NCI-H510A treated with DMSO at 0.1 percent for 48 hours (cell line): ENCODE data around the gene CDKN1C.

Source experiments
- DNase-seq: peaks from one replicate; lab custom pipeline; 2025; lab: John Stamatoyannopoulos, UW

CDKN1C gene

DNA sequence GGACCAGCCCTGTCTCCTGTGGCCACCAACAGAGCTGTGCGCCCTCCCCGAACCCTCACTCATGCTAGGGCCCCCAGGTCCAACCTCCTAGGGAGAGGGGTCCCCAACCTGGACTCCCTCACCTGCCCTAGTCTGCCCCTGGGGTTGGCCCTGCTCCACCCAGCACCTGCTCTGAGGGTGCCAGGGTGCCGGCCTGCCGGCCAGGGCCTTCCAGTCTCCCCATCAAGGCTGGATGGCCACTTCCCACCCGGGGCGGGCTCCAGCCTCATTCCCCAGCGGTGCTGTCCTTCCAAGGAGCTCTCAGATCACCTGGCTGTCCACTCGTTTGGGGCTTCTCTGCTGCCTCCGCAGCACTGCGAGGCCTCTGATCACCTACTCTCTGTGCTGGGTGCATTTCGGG, 39.1 kb downstream of the CDKN1C start:
- no peak for DNase-seq

DNA sequence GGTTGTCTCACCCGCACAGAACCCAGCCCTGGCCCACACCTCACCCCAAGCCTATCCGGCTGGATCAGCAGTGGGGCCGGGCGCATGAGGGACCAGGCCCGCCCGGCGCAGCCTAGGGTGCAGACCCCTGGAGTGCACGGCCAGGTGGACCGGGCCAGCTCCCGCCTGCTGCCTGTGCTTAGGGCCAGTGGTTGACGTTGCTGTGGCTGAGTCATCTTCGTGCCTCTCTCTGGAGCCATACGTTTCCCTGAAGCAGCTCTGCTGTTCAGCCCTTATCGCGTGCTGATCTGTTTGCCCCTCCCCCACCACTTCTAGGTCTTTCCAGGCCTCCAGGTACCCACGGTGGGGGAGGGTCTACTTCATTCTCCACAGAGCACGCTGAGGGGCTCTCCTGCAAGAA, 39.5 kb downstream of the CDKN1C start:
- DNase-seq = no peak

DNA sequence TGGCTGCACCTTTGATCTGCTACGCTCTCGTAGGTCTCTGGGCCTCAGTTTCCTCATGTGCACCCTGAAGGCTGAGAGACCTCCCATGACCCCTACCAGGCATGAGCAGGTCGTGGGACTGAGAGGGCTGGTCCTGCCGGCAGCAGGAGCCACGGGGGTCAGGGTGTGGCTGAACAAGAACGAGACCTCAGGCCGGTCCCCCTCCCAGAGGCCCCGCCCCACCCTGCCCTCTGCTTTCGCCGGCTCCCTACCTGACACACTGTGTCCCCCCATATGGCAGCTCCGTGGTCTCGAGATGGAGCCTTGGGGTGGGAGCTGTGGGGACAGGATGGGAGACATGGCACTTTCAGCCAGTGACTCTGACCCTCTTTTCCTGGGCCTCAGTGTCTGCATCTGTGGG, 40.6 kb downstream of the CDKN1C start:
- DNase-seq = no peak

DNA sequence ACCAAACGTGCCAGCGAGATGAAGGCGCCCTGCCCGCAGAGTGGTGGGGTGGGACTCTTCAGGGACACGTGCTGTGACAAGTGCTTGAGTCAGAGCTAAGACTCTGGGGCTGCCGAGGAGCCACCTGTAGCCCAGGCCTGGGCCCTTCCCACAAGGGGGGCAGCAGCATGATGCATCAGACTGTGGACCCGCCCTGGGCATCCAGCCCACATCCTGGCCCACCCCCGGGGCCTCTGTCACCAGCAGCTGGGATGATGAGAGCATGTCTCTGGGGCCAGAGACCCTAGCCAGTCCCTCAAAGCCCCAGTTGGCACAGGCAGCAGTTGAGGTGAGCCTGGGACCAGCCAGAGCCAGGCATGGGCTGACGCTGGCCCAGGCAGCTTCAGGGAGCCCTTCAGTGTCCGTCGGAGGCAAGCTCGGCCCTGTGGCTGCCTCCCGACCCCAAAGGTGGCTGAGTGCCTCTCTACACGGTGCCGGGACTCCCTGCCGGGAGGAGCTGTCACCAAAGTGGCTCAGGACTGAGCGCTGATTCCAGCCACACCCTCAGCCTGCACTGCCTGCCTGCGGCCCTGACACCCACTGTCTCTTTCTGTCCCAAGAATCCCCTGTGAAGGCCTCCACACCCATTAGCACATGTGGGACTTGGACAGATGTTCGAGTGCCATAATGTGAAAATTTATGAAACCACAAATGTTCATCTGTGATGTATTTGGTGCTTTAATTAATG, 41.3 kb downstream of the CDKN1C start:
- DNase-seq = no peak

DNA sequence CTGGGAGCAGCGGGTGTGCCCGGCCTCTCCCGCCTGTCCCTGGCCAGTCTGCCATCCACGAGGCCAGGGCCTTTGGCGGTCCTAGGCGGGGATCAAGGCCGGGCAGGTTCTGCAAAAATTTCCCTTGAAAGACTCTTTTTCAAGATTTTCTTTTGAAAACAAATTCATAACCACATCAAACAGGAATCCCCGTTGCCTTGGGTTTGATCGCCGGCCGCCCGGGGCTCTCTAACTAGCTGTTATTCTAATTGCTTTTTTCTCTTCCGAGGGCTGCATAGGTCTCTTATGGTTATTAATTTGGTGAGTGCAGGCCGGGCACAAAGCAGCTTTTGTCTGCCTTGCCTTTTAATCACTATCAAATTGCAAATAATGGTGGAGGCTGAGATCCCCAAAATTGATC, 42.0 kb downstream of the CDKN1C start:
- DNase-seq = no peak

DNA sequence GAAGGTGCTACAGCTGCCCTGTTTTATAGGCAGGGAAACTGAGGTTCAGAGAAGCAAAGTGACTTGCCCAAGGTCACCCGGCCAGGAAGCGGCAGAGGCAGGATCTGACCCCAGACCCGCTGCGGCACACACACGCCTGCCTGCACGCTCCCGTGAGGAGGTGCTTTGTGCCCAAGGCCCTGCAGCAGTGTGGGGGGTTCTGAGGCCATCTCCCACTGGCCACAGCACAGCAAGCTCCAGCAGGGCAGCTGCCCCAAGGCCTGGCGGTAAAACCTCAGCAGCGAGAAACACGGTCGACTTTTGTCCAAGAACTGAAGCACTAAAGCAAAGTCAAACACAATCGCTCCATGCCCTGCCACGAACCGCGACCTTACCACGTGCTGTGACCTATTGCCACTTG, 42.7 kb downstream of the CDKN1C start:
- DNase-seq = no peak

DNA sequence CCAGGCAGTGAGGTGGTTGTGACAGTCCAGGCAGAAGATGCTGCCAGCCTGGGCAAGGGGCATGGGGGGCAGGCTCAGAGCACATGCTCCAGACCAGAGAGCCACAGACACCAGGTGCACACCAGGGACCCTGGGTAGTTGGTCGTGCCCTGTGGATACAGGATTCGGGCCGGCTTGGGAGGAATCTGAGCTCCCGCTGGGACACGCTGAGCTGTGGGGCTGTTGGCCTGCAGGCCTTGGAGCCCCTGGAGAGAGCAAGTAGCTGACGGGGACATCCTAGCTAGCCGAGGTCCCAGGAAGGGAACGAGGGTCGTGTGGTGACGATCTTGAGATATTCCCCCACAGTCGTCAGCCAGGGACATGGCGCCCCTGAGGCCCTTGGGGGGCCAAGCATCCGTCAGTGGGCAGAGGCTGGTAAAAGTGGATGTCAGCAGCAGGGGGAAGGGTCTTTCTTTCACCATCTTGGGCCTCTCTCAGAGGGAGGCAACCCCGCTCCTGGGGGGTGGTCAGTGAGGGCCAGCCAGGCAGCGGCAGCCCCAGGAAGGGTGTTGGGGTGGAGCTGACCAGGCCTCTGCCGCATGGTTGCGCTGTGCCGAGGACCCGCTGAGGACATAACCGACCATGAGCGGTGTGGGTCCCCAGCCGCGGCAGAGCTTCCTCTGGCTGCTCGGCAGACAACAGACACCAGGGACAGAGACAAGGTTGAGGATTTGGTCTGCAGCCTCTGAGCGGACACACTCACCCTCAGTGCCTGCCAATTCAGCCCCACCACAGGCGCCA, 44.0 kb downstream of the CDKN1C start:
- DNase-seq = no peak

DNA sequence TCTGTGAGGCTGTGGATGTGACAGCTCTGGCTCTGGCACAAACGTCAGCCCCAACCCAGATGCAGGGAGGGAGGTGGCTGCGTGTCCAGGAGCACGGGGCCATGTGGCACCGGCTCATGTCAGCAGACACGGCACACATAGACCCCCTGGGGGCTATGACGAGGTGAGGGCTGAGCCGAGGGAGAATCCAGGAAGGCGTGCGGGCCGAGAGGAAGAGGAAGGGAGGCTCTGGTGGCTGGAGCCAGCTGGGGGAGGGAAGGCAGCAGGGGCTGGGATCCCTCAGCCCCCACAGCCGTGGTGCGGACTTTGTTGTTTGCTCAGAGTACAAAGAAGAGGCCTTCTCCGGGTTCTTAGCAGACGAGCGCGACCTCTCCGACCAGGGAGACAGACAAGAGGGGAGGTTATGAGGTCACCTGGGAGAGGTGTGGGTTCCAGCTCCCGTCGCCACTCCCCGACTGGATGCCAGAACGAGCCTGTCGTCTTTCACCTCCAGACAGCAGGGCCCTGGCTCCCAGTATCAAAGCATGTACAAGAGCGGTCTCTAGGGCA, 46.1 kb downstream of the CDKN1C start:
- DNase-seq = no peak

DNA sequence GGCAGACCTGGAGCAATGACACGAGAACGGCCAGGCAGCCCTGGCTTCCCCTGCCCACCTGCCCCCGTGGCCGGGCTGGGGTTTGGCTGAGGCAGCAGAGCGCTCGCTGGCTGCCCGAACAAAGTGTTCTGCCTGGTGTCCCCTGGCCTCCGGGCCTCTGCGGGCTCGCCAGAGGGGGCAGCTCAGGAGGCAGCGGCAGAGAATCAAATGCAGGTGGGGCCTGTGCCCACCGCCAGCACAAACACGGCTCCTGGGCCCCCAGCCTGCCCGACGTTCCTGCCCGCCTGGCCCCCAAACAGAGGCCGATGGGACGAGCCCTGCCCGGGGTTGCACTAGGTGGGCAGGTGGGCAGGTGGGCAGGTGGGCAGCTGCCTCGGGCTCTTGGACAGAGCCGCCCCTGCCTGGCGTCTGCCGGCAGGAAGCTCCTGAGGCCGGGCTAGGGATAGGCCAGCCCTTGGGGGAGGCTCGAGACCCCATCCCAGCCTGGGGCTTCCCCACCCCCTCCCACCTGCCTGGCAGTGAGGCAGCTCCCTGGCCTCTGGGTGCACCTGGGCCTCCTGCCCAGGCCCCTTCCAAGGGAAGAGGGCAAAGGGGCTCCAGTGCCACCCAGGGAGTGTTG, 46.8 kb downstream of the CDKN1C start:
- DNase-seq = no peak

DNA sequence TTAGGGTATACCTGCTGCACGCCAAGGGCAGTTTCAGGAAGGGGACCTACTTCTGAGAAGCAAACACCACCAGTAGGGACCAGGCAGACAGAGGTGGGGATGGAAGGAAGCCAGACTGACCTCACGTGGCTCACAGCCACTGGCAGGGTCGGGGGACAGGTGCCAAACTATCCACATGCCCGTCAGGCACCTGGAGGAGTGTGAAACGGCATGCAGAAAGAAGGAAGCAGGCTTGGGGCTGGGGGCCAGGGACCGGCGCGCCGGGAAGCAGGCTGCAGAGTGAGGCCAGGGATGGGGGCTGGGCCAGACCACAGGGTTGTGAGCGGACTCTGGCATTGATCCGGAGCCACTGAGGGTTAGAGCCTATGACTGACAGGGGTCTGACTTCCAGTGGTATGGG, 47.5 kb downstream of the CDKN1C start:
- DNase-seq = no peak

DNA sequence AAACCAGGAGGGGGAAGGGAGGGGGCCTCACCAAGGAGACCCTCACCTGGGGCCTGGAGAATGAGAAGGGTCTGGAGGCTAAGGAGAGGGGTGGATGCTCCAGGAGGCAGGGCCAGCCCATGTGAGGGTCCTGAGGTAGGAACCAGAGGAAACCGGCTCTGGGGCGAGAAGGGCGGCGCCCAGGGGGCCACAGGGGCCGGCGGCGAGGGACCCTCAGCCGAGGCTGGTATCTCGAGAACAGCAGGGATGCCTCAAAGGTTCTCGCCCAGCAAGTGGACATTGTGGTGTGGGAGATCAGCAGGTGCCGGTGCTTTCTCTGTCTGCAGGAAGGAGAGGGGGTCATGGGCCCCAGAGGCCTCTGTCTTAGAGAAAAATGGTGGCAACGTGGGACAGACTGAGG, 47.9 kb downstream of the CDKN1C start:
- no peak for DNase-seq

DNA sequence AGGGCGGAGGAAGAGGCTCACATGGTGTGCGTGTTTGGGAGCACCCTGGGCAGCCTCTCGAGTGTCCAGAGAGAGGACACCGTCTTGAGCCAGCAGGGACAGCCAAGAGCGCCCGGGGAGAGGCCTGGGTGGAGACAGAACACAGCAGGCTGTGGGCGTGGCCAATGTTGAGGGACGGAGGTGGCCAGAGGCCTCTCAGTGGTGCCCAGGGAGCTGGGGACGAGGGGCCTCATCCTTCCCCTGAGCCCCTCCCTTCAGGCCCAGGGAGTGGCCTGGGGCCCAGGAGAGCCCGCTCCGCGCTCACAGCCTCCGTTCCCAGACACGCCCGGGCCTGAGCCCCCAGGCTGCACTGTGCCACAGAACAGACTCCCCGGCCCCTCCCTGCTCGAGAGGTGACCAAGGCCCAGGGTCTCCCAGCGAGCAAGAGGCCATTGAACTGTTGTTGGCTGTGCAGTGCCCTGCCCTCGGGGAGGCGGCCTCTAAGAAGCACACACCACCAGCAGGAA, 48.4 kb downstream of the CDKN1C start:
- no peak for DNase-seq

DNA sequence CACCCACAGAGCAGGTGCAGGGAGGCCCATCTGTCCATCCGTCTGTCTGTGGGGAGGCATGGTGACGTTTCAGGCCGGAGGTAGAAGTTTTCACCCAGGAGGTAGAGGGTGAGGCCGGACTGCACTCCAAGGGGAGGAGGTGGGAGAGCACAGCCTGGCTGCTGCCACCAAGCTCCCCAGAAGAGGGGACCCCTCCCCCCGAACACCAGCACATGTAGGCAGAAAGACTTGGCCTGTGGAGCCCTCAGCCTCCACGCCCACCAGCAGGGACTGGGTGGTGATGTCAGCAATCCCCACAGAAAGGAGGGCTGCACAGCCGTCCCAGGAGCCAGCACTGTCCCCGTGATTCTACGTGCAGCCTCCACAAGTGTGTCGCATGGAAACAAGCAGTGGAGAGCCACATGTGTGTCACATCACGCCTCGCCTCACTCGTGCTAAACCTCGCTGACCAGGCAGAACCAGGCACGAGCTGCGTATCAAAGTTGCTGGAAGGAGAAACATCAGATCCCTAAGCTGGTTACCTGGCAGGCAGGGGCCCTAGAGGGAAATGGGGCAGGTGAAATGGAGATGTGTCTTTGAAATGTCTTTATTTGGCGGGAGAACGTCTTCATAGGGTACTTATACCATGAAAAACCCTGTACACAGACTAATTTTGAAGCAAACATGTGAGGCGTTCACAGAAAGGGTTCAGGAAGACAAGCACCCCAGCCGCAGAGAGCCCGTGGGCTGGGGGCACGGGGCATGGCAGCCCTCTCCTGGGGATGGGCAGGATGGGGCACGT, 49.1 kb downstream of the CDKN1C start:
- DNase-seq = no peak

DNA sequence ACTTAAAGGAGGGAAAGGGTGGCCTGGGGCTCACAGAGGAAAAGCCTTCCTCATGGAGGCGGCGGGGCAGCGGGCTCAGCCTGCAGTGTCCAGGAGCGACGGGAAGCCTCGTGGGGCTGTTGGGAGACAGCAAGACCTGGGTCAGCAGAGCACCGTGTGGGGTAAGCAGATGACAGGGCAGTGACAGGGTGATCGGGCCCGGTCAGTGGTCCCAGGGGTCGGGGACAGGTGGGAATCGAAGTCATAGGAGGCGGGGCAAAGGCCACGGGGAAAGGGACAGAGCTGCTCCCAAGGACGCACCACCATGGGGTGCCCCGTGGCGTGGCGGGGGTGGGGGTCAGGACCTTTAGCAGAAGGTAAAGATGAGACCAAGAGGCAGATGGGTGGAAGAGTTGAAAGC, 49.8 kb downstream of the CDKN1C start:
- DNase-seq = no peak

DNA sequence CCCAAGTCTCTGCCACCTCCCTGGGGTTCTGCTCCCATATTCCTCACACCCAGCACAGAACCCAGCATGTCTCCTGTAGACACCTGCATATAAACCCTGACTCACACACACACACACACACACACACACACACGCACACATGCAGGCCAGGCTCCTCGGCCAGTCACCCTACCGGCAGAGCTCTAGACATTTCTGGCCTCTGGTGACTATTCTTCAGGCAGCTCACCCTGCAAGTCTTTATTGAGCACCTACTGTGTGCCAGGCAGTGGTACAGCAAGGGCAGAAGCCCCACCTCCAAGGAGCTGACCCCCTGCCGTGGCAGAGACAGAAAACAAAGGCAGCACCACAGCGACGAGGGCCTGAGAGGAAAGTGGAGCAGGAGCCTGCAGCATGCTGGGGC, 50.3 kb downstream of the CDKN1C start:
- DNase-seq = no peak

DNA sequence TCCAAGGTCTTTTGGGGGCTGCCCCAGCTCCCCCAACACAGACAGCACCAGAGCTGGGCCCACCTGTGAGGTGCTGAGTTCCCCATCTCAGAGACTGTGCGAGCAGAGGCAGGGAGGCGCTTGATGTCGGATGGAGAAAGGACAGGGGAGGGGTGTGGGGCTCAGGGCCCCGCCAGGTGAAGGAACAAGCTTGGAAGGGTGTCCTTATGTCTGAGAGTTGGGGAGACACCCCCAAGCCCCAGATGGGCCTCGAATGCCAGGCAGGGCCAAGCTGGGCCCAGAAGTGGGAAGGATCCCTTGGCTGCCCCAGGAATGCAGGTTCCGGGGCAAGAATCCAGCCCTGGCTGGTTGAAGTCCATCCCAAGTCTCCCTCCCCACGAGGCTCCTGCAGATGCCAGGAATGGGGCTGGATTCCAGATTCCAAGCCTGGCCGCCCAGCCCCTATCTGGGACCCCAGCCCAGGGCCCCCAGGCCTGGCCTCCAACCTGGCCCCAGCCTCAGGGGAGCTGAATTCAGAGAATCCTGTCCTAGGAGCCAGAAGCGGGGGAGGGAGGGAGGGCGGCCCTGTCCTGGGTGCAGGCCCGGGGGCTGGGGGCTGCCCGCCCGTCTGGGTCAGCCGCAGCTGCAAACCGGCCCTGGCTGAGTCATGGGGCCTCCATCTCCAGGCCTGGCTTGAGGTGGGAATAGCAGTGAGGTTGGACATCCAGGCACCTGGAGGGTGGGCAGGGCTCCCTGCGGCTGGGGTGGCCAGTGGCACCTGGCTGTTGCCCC, 50.9 kb downstream of the CDKN1C start:
- DNase-seq = no peak

DNA sequence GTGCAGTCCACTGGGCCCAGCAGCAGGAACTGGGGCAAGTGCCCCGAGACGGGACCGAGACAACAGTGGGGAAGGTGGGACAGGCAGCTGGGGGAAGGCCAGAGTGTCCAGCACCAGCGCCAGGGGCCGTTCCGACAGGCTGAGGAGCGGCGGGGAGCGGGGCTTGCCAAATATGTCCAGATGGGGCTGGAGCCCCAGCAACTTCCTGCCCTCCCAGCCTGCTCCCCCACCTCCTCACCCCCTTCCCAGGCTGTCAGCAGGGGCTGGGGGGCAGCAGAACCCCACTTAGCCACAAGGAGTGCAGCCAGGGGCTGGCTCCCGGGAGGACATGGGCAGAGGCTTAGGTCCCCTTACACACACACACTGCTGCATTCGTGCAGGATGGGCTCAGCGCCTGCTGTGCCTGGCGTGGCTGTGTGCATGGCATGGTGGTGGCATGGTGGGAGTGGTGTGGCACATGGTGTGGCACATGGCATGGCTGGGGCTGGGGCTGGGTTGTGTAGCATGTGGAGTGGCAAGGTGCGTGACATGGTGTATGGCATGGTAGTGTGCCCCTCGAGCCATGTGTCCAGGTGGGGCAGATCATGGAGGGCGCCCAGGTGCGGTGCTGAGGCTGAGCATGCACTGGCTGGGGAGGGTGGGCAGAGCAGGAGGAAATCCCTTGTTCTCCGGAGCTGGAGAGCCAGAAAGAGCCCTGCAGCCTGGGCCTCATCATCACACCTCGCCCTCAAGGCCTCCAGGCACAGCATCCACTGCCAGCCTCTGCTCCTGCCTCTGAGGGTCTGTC, 51.7 kb downstream of the CDKN1C start:
- no peak for DNase-seq
